HG02852 (cell line): ENCODE results near the gene MEIKIN.

Experiments
- ATAC-seq: cut with Tn5 transposase; IDR thresholded peaks from one replicate; pipeline ENCODE4 v1.9.1; 2021; ENCODE audit warnings: mild to moderate bottlenecking, moderate library complexity; ENCODE audit not compliant: unreplicated experiment

MEIKIN gene

DNA sequence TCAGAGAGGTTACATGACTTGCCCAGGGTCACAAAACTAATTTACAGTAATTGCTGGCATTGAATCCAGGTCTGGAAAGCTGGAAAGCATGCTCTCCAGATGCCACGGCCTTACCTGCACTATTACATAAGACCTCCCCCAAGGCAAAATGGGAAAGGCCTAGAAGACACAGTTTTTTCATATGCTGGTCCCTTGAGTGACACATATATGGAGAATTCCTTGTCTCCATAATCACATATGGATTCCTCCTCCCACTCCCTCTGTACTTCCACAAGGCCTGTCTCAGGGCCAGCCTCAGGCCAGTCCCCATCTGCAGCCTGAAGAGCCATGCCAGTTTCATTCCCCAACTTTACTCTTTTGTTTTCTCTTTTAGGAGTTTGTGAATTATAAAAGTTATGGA, 28.6 kb upstream of the MEIKIN start:
- no peak for ATAC-seq

DNA sequence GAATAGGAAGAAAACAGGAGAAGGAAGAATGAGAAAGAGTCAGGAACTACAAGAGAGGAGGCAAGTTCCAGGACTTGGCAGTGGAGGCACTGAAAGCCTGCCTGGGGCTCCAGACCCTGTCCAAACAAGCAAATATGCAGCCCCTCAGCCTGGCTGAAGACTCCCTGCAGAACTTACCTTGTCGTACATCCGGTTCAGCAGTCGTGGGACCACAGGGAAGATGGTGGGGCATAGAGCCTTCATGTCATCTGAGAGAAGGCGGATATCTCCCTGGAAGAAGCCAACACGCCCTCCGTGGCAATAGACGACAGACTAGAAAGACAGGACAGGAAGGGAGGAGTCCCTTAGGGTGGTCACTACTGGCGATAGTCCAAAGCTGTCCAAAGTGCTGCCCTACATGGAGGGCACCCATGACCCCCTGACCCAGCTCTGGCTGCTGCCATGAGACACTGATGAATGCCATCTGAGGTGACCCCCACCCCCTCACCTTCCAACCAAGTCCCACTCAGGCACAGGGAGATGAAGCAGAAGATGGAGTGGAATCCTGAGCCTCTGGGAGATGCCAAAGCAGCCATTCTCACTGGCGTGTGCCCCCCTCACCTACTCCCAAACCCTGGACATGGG, 27.7 kb upstream of the MEIKIN start:
- ATAC-seq: no peak

- ATAC-seq: no peak
Observed at GRCh38 chr5:131968396-131968954, 23.0 kb upstream of the MEIKIN start.

GRCh38 chr5:131966551-131966950, 21.1 kb upstream of the MEIKIN start:
- ATAC-seq: no peak

GRCh38 chr5:131965826-131966415, 20.5 kb upstream of the MEIKIN start:
- ATAC-seq: no peak

GRCh38 chr5:131959906-131960305, 14.4 kb upstream of the MEIKIN start:
- no peak for ATAC-seq

DNA sequence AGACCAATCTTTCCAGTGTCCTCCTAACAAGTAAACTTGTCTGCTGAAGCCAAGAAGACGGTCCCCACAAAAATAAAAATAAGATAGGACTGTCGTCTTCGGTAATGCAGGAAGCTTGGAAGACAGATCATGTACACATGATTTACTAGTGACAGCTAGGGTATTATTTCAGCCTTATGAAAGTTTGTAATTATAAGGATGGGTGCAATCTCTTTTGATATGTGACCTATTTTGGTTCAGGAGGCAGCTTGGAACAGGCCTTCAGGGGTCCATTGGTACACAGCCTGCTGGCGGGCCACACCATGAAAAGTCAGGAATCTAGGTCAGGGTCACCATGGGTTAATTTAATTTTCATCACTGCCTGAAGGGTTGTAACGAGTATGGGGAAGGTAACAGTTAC, 13.7 kb upstream of the MEIKIN start:
- no peak for ATAC-seq

DNA sequence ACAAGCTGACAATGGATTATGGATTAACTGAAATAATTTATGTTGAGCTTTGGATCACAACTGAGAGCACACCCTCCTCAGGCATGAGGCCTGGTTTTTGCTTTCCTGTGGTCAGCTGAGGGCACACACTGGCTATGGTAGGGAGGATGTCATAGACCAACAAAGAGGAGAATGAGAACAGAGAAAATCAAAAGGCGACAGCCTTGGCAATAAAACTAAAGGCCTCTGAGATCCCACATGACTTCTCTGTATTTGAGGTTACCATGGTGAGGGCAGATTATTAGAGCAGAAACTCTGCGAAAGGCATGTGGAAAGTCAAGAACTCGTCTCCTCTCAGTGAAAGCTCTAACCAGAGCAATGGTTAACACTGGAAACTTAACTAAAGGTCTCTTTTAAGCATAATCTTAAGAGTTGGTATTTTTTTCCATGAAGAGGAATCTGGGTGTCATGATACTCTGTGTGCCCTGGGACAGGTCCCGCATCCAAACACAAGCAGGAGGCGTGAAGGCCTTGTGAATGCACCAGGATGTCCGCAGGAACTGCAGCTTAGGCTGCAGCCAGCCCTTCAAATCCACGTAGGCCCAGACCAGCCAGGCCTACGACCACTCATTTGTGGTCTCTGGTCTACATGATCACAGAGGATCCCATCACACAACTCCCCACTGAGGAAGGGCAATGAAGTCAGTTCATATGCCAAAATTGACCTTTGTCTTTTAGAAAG, 12.4 kb upstream of the MEIKIN start:
- ATAC-seq: no peak

DNA sequence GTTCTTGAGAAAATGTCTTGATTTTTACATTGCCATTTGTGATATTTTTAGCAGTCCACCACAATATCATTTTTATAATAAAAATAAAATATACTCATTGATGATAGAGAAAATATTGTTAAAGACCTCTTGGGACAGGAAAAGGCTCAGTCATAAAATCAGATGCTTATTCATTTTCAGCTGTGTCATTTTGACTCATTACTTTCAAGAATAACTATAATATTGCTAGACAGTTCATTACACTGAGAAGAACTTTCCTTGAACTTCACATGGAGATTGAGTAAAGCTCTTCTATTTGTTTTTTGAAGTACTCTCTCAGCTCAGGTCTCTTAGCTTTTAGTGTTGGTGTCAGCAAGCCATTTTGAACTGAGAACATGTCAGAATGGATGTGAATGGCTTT, 8.5 kb upstream of the MEIKIN start:
- no peak for ATAC-seq

DNA sequence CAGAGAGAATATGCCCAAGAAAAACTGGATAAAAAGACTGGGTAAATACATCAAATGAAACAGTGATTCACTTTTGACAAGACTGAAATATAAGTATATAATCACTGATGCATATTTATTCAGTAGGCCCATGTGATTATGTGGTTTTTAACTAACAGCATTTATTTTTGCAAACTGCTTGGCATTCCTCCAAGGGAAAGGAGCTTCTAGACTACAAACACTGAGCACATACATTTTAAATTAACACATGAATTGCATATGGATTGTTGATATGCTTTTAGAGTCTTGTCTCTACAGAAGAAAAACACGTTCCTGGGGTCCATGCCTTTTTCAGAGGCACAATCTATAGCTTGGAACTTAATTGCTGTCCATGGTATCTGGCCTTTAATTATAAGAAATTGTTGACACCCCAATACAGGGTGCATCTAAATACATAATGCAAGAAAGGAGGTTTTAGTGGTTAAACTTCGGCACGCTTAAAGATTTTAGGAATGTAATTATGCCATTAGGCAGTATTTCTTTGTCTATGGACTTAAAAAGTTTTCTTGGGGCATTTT, 6.9 kb upstream of the MEIKIN start:
- ATAC-seq: no peak

GRCh38 chr5:131950706-131951105, 5.2 kb upstream of the MEIKIN start:
- ATAC-seq: no peak

GRCh38 chr5:131947445-131947844, 2.0 kb upstream of the MEIKIN start:
- no peak for ATAC-seq

GRCh38 chr5:131944702-131945550, 537 bp downstream of the MEIKIN start:
- ATAC-seq: no peak

DNA sequence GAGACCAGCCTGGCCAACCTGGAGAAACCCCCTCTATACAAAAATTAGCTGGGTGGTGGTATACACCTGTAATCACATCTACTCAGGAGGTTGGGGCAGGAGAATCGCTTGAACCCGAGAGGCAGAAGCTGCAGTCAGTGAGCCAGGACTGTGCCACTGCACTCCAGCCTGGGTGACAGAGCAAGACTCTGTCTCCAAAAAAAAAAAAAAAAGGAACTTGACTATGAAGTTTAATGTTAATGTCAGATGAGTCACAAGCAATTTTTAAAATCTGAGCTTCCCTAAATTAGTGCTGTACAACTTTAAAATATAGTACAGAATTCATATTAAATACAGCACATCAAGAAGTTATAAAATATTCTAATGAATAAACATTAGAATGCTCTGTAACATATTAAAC, 1.5 kb downstream of the MEIKIN start:
- ATAC-seq: no peak

DNA sequence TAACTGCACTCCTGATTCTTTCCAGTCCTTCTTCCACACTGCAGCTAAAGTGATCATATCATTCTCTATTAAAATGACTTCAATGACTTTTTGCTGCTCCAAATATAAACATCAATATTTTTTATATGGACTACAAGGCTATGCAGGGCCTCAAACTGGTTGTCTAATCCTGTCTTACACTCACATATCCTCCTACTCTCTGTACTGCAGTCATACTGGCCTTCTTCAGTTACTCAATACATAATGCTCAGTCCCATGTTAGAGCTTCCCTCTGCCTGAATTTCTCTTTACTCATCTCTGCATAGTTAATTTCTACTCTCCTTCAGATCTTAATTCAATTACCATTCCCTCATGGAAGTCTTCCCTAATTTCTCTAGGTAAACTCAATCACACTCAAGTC, 3.4 kb downstream of the MEIKIN start:
- no peak for ATAC-seq

GRCh38 chr5:131939690-131940345, 5.6 kb downstream of the MEIKIN start:
- ATAC-seq: no peak

GRCh38 chr5:131932235-131932634, 13.2 kb downstream of the MEIKIN start:
- no peak for ATAC-seq

- no peak for ATAC-seq
Observed at GRCh38 chr5:131928957-131929356, 16.5 kb downstream of the MEIKIN start.

- no peak for ATAC-seq
Observed at GRCh38 chr5:131926168-131926567, 19.3 kb downstream of the MEIKIN start.

DNA sequence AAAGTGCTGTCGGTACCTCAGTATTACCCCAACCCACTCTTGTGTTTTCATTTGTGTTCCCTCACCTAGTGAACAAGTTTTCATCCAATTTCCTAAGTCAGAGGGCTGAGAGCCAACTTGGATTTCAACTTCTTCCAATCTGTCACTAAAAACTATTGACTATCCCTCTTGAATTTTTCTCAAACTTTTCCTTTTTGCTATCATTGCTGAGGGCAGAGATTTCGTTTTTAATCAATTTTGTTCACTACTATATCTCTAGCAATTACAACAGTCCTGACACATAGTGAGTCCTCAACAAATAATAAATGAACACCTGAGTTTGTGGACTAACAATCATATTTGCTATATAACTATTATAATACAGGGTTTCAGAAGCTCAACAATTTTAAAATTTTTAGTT, 29.0 kb downstream of the MEIKIN start:
- ATAC-seq: no peak
